Measurements from ENCODE around the gene CDC42.
"Not testable (repeated sequence)": the region's sequence is repeated elsewhere in the genome, so short reads cannot be mapped to it uniquely, and the experiment has no call there.

- TF ChIP-seq POLR2A, CTCF (IDR thresholded peaks at IDR 0.05): not testable (repeated sequence)
These were observed 49.6 kb upstream of the CDC42 start for GRCh38 chr1:22002875-22003274.
